ENCODE measurements around the gene TEKT5. TPM values are rescaled to one million over a fixed set of nuclear protein-coding genes. Genes with fewer than 3 reads are reported as not detected.

TEKT5 gene
- total RNA-seq, 4 donors from 2014 or later: 0.20 to 0.93 (median 0.42) TPM; not detected in 1

DNA sequence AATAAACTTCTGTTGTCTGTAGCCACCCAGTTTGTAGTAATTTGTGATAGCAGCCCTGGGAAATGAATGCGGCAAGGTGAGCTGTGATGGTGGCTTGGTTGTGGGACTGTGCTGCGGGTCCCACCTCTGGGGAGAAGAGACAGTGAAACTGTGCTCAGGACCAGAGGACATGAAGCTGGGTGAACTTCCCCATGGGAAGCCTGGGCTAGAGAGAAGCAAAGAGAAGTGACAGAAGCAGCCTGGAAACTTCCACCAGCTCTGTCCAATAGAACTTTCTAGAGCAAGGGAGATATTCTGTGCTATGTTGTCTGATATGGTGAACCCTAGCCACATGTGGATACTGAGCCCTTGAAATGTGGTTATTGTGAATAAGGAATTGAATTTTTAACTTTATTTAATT is 62.8 kb downstream of the TEKT5 start:
- DNase-seq (ENCODE audit: low spot score in 2 of 2): no peak
- WGBS, 2 donors: 93 to 95% methylated on average over 2 of the region's 2 CpGs
- no peak for TF ChIP-seq POLR2A (IDR thresholded peaks at IDR 0.05)
- TF ChIP-seq, protein P1, sequence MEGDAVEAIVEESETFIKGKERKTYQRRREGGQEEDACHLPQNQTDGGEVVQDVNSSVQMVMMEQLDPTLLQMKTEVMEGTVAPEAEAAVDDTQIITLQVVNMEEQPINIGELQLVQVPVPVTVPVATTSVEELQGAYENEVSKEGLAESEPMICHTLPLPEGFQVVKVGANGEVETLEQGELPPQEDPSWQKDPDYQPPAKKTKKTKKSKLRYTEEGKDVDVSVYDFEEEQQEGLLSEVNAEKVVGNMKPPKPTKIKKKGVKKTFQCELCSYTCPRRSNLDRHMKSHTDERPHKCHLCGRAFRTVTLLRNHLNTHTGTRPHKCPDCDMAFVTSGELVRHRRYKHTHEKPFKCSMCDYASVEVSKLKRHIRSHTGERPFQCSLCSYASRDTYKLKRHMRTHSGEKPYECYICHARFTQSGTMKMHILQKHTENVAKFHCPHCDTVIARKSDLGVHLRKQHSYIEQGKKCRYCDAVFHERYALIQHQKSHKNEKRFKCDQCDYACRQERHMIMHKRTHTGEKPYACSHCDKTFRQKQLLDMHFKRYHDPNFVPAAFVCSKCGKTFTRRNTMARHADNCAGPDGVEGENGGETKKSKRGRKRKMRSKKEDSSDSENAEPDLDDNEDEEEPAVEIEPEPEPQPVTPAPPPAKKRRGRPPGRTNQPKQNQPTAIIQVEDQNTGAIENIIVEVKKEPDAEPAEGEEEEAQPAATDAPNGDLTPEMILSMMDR (IDR thresholded peaks at IDR 0.05): no peak
- H3K4me3 ChIP-seq (ENCODE audit: low read depth, poor library complexity, severe bottlenecking): no peak overlapping the region
- intact Hi-C loops (cut with DNase I; ENCODE audit: low total_unique reads): no loop called here

DNA sequence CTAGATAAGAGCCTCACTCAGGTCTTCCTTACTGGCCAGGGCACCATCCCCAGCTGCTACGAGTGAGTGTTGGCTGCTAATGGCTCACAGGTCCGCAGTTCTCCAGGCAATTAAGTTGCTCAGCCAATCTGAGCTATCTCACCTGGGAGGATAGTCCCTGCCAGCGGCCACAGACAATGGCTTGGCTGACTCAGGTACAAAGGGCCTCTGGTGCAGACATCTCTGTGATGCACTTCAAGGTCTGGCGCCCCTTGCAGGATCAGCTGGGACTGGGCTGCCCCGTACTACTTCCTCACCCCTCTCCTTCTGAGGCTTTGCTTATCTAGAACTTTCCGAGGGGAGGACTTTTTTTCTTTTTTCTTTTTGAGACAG is 65.2 kb downstream of the TEKT5 start:
- 73 to 79% methylated on average over 6 of the region's 6 CpGs for WGBS, 2 donors
- TF ChIP-seq POLR2A (IDR thresholded peaks at IDR 0.05): no peak
- TF ChIP-seq, protein P1 (IDR thresholded peaks at IDR 0.05): no peak
- intact Hi-C loops (cut with DNase I; ENCODE audit: low total_unique reads): no loop called here
- no peak for DNase-seq (ENCODE audit: low spot score in 2 of 2)
- H3K4me3 ChIP-seq (ENCODE audit: low read depth, poor library complexity, severe bottlenecking): no peak overlapping the region

DNA sequence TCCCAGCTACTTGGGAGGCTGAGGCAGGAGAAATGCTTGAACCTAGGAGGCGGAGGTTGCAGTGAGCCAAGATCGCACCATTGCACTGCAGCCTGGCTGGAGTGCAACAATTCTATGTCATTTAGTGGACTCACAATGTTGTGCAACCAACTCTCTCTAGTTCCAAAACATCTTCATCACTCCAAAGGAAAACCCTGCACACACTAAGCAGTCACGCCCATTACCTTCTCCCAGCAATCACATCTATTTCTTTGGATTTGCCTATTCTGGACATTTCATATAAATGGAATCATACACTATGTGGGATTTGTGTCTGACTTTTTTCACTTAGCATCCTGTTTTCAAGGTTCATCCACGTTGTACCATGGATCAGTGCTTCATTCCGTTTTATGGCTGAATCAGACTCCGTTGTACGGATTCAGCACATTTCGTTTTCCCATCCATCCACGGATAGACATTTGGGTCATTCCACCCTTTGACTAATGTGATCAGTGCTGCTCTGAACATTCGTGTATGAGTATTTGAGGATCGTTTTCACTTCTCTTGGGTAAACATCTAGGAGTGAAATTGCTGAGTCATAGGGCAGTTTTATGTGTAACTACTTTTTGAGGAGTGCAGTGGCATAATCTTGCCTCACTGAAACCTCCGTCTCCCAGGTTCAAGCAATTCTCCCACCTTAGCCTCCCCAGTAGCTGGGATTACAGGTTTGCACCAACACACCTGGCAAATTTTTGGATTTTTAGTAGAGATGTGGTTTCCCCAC is 69.0 kb downstream of the TEKT5 start:
- WGBS, 2 donors: 84 to 86% methylated on average over 12 of the region's 12 CpGs
- DNase-seq (ENCODE audit: low spot score in 2 of 2): no peak
- intact Hi-C loops (cut with DNase I; ENCODE audit: low total_unique reads): no loop called here

DNA sequence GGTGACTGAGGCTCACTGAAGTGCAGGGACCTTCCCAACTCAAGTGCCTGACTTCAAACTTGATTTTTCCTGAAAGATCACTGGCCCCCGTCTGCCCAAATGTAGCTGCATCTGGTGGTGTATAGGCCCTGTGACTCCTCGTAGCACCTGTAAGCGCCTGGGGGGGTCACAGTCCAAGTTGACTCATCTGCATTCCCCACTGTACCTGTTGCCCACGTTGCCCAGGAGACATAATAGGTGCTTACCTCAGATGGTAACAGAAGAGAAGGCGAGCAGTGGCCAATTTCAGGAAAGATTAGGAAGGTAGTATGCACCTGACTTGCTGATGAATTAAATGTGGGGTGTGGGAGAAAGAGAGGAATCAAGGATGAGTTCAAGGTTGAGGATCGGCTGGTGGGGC is 70.2 kb downstream of the TEKT5 start:
- TF ChIP-seq, protein P1 (IDR thresholded peaks at IDR 0.05): no peak
- TF ChIP-seq POLR2A (IDR thresholded peaks at IDR 0.05): no peak
- H3K4me3 ChIP-seq (ENCODE audit: low read depth, poor library complexity, severe bottlenecking): no peak overlapping the region
- intact Hi-C loops (cut with DNase I; ENCODE audit: low total_unique reads): no loop called here
- whole genome bisulfite sequencing, 2 donors: 57 to 74% methylated on average over 6 of the region's 6 CpGs
- no peak for DNase-seq (ENCODE audit: low spot score in 2 of 2)

More for the DNA sequence above, 69.0 kb downstream of the TEKT5 start:
- H3K4me3 ChIP-seq (ENCODE audit: low read depth, poor library complexity, severe bottlenecking): no peak overlapping the region
- TF ChIP-seq POLR2A (IDR thresholded peaks at IDR 0.05): no peak
- TF ChIP-seq, protein P1 (IDR thresholded peaks at IDR 0.05): no peak

DNA sequence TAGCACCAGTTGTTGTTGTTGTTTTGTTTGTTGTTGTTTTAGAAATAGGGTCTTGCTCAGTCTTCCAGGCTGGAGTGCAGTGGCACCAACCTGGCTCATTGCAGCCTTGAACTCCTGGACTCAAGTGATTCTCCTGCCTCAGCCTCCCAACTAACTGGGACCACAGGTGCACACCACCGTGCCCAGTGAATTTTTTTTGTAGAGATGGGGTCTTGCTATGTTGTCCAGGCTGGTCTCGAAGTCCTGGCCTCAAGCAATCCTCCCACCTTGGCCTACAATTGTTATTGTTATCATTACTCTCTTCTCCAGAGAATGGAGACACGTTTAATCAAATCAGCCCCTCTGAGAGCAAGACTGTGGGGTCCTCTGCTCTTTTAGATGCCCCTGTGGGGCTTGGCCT is 71.7 kb downstream of the TEKT5 start:
- TF ChIP-seq, protein P1 (IDR thresholded peaks at IDR 0.05): no peak
- TF ChIP-seq POLR2A (IDR thresholded peaks at IDR 0.05): no peak
- DNase-seq (ENCODE audit: low spot score in 2 of 2): no peak
- 87 to 92% methylated on average over 3 of the region's 3 CpGs for WGBS, 2 donors
- no peak overlapping the region for H3K4me3 ChIP-seq (ENCODE audit: low read depth, poor library complexity, severe bottlenecking)
- intact Hi-C loops (cut with DNase I; ENCODE audit: low total_unique reads): no loop called here

Measured in lower leg skin (tissue), 4 donors.